Smooth muscle cell (in vitro differentiated cells): ENCODE measurements around the gene TAF6. TPM values are rescaled to one million over a fixed set of nuclear protein-coding genes. Genes with fewer than 3 reads are reported as not detected.
A peak's percentile ranks its signal among the peaks of the same experiment; 100 is the strongest.

Experiments used
- DNase-seq: peaks from one replicate; lab custom pipeline; 2025; ENCODE audit not compliant: unreplicated experiment; lab: John Stamatoyannopoulos, UW
- H2AFZ ChIP-seq: fragments of 200-600 bp; sonication (generic); 2 replicates; pipeline ENCODE4 v1.6.0; 2016; ENCODE audit warnings: antibody characterized with exemption, low read depth, mild to moderate bottlenecking
- H3F3A ChIP-seq: fragments of 200-600 bp; sonication (generic); 2 replicates; pipeline ENCODE4 v1.6.0; 2017; ENCODE audit warnings: antibody characterized with exemption, low read depth
- H3K27ac ChIP-seq: fragments of 200-600 bp; sonication (generic); 2 replicates; pipeline ENCODE4 v1.5.1; 2016; ENCODE audit warnings: low read depth, mild to moderate bottlenecking
- H3K27me3 ChIP-seq: fragments of 200-600 bp; sonication (generic); 2 replicates; pipeline ENCODE4 v1.6.1; 2016; ENCODE audit warnings: low read depth, mild to moderate bottlenecking
- H3K36me3 ChIP-seq: fragments of 200-600 bp; sonication (generic); 2 replicates; pipeline ENCODE4 v1.5.1; 2016; ENCODE audit warnings: low read depth
- H3K4me1 ChIP-seq: fragments of 200-600 bp; sonication (generic); 2 replicates; pipeline ENCODE4 v1.5.1; 2016; ENCODE audit warnings: low read depth
- H3K4me2 ChIP-seq: fragments of 200-600 bp; sonication (generic); 2 replicates; pipeline ENCODE4 v1.6.0; 2016; ENCODE audit warnings: mild to moderate bottlenecking
- H3K4me3 ChIP-seq: fragments of 200-600 bp; sonication (generic); 2 replicates; pipeline ENCODE4 v1.5.1; 2016; ENCODE audit warnings: mild to moderate bottlenecking
- H3K79me2 ChIP-seq: fragments of 200-600 bp; sonication (generic); 2 replicates; pipeline ENCODE4 v1.6.0; 2016; ENCODE audit warnings: low read depth, mild to moderate bottlenecking
- H3K9ac ChIP-seq: fragments of 200-600 bp; sonication (generic); 2 replicates; pipeline ENCODE4 v1.6.0; 2016; ENCODE audit warnings: low read depth
- H3K9me3 ChIP-seq: fragments of 200-600 bp; sonication (generic); replicated peaks from 2 replicates; pipeline ENCODE4 v1.5.1; 2016; ENCODE audit warnings: low read depth
- H4K20me1 ChIP-seq: fragments of 200-600 bp; sonication (generic); 2 replicates; pipeline ENCODE4 v1.6.0; 2016; ENCODE audit warnings: low read depth
- CTCF ChIP-seq: fragments of 200-600 bp; sonication (generic); IDR thresholded peaks from 2 replicates; pipeline ENCODE4 v1.5.1; 2017; ENCODE audit warnings: borderline replicate concordance, mild to moderate bottlenecking, antibody characterized with exemption; ENCODE audit not compliant: insufficient read depth, poor library complexity, severe bottlenecking
- WGBS: methylation state at CpG from one replicate; pipeline ENCODE4 v1.1.7; 2016; ENCODE audit warnings: low lambda C conversion rate; 5-methylcytosine and 5-hydroxymethylcytosine counted together
- polyA plus RNA-seq: library from polyadenylated mRNA; unstranded; fragments of >200 nt; fragmentation: Nextera tagmentation; extraction: Ambion mirVana; gene quantifications from 2 replicates; pipeline ENCODE4 v1.2.1, GENCODE V29; 2016
- total RNA-seq: library from RNA; depleted of rRNA; stranded (reverse); fragments of >200 nt; gene quantifications from 2 replicates; pipeline ENCODE4 v1.2.3, GENCODE V29; 2014

TAF6 gene
- total and polyA plus RNA-seq, 2 experiments from 2014 or later = 26.6 to 78.0 TPM

GRCh38 chr7:100085515-100085914 is 33.6 kb downstream of the TAF6 start:
- Histone ChIP-seq H4K20me1 (no peaks in the 10 kb centered on the region), H3K27me3 (no peaks in the 10 kb centered on the region), H3F3A (peaks cover 47% of the 10 kb centered on the region), H3K4me3 (no peak overlapping the region), H3K9ac (no peak overlapping the region), H2AFZ (no peak overlapping the region), H3K36me3 (no peaks in the 10 kb centered on the region), H3K4me1 (peaks cover 11% of the 10 kb centered on the region), H3K79me2 (peaks cover 13% of the 10 kb centered on the region), H3K9me3 (no peaks in the 10 kb centered on the region), H3K27ac (no peak overlapping the region), H3K4me2 (no peak overlapping the region)
- 38% methylated on average over 3 of the region's 3 CpGs for WGBS
- DNase-seq = no peak
- TF ChIP-seq CTCF = no peak

GRCh38 chr7:100082978-100083377 is 36.2 kb downstream of the TAF6 start:
- Histone ChIP-seq H2AFZ (no peak overlapping the region), H3K27me3 (no peaks in the 10 kb centered on the region), H3K79me2 (peaks cover 35% of the 10 kb centered on the region), H3K27ac (peak overlapping the region; percentile 50), H3F3A (peaks cover 25% of the 10 kb centered on the region), H3K4me3 (no peak overlapping the region), H3K4me2 (no peak overlapping the region), H3K9me3 (no peaks in the 10 kb centered on the region), H3K36me3 (no peaks in the 10 kb centered on the region), H3K9ac (no peak overlapping the region), H3K4me1 (peaks cover 12% of the 10 kb centered on the region), H4K20me1 (peaks cover 20% of the 10 kb centered on the region)
- no peak for DNase-seq
- TF ChIP-seq CTCF = no peak
- 89% methylated on average over 4 of the region's 4 CpGs for WGBS

- Histone ChIP-seq H3K36me3 (peaks cover 7% of the 10 kb centered on the region), H3K4me3 (peak within 1 kb of the TSS; percentile 87), H3K79me2 (peaks cover 49% of the 10 kb centered on the region), H2AFZ (no peak within 1 kb of the TSS), H3K4me2 (peak within 1 kb of the TSS; percentile 100), H3K9me3 (no peaks in the 10 kb centered on the region), H3K9ac (peak within 1 kb of the TSS; percentile 97), H3K4me1 (peaks cover 12% of the 10 kb centered on the region), H3F3A (peaks cover 15% of the 10 kb centered on the region), H3K27me3 (no peaks in the 10 kb centered on the region), H4K20me1 (peaks cover 27% of the 10 kb centered on the region), H3K27ac (peak within 1 kb of the TSS; percentile 93)
- peak; percentile 93 for TF ChIP-seq CTCF
- peak; percentile 92 for DNase-seq
- WGBS = 2% methylated on average over 47 of the region's 55 CpGs
Observed at GRCh38 chr7:100081535-100082102, 37.5 kb downstream of the TAF6 start, which contains the start of gene ZNF3. Gene ZNF3, minus strand, starts transcription at chr7:100081723. Its CDS starts 4,366 bp downstream, at chr7:100077357.

- Histone ChIP-seq H3F3A (peaks cover 12% of the 10 kb centered on the region), H3K27me3 (no peaks in the 10 kb centered on the region), H3K4me1 (peaks cover 12% of the 10 kb centered on the region), H3K36me3 (peaks cover 11% of the 10 kb centered on the region), H4K20me1 (peaks cover 28% of the 10 kb centered on the region), H3K9ac (peak overlapping the region; percentile 97), H3K79me2 (peaks cover 55% of the 10 kb centered on the region), H3K4me2 (peak overlapping the region; percentile 100), H3K9me3 (no peaks in the 10 kb centered on the region), H3K27ac (peak overlapping the region; percentile 93), H2AFZ (no peak overlapping the region), H3K4me3 (peak overlapping the region; percentile 87)
- no peak for TF ChIP-seq CTCF
- DNase-seq = no peak
- 3% methylated on average over 33 of the region's 34 CpGs for WGBS
Observed at GRCh38 chr7:100080907-100081534, 38.1 kb downstream of the TAF6 start.
